H9 (cell line): ENCODE data around the gene CREB3L4. TPM values are rescaled to one million over a fixed set of nuclear protein-coding genes. Genes with fewer than 3 reads are reported as not detected.

Source experiments
- DNase-seq: peaks from one replicate; pipeline ENCODE4 v3.0.0-alpha.2; 2017
- H2AFZ ChIP-seq: one replicate; pipeline ENCODE4 v1.6.1; 2013; ENCODE audit warnings: mild to moderate bottlenecking, low read length, control low read depth, moderate library complexity
- H2AK5ac ChIP-seq: 2 replicates; pipeline ENCODE4 v1.6.1; 2013; ENCODE audit warnings: low read length, control low read depth, mixed read lengths; ENCODE audit not compliant: insufficient read length
- H2BK120ac ChIP-seq: one replicate; pipeline ENCODE4 v1.6.1; 2013; ENCODE audit warnings: low read depth, mild to moderate bottlenecking, low read length, control low read depth, inconsistent platforms; ENCODE audit not compliant: poor library complexity, severe bottlenecking
- H2BK12ac ChIP-seq: 2 replicates; pipeline ENCODE4 v1.6.1; 2013; ENCODE audit warnings: low read length, control low read depth, mixed read lengths, low read depth; ENCODE audit not compliant: insufficient read length
- H2BK15ac ChIP-seq: 2 replicates; pipeline ENCODE4 v1.6.1; 2013; ENCODE audit warnings: low read depth, low read length, control low read depth
- H2BK20ac ChIP-seq: one replicate; pipeline ENCODE4 v1.6.1; 2013; ENCODE audit warnings: low read depth, mild to moderate bottlenecking, low read length, control low read depth, inconsistent platforms; ENCODE audit not compliant: poor library complexity, severe bottlenecking
- H2BK5ac ChIP-seq: 2 replicates; pipeline ENCODE4 v1.6.1; 2013; ENCODE audit warnings: low read length, control low read depth, mixed read lengths; ENCODE audit not compliant: insufficient read length
- H3K14ac ChIP-seq: 2 replicates; pipeline ENCODE4 v1.6.1; 2013; ENCODE audit warnings: low read length, control low read depth; ENCODE audit not compliant: insufficient read depth
- H3K18ac ChIP-seq: 2 replicates; pipeline ENCODE4 v1.6.1; 2013; ENCODE audit warnings: low read depth, mild to moderate bottlenecking, mixed read lengths, low read length, control low read depth; ENCODE audit not compliant: insufficient read length
- H3K23ac ChIP-seq: 2 replicates; pipeline ENCODE4 v1.6.1; 2013; ENCODE audit warnings: low read length, control low read depth, mixed read lengths, low read depth; ENCODE audit not compliant: insufficient read length
- H3K23me2 ChIP-seq: 2 replicates; pipeline ENCODE4 v1.6.1; 2013; ENCODE audit warnings: low read depth, mild to moderate bottlenecking, mixed read lengths, low read length, control low read depth; ENCODE audit not compliant: insufficient read length, poor library complexity, severe bottlenecking
- H3K27ac ChIP-seq: 2 replicates; pipeline ENCODE4 v1.5.1; 2013; ENCODE audit warnings: low read length, control low read depth, mixed read lengths, low read depth; ENCODE audit not compliant: insufficient read length
- H3K27me3 ChIP-seq: 2 replicates; pipeline ENCODE4 v1.6.1; 2013; ENCODE audit warnings: low read length, control low read depth, inconsistent platforms; ENCODE audit not compliant: insufficient read depth
- H3K4ac ChIP-seq: 2 replicates; pipeline ENCODE4 v1.6.1; 2013; ENCODE audit warnings: low read depth, mild to moderate bottlenecking, control low read depth, inconsistent platforms, low read length, moderate library complexity
- H3K4me1 ChIP-seq: 2 replicates; pipeline ENCODE4 v1.6.1; 2013; ENCODE audit warnings: low read length, control low read depth, inconsistent platforms; ENCODE audit not compliant: insufficient read depth
- H3K4me2 ChIP-seq: 2 replicates; pipeline ENCODE4 v1.6.1; 2013; ENCODE audit warnings: low read length, control low read depth, mixed read lengths; ENCODE audit not compliant: insufficient read length, insufficient read depth
- H3K56ac ChIP-seq: 2 replicates; pipeline ENCODE4 v1.6.1; 2013; ENCODE audit warnings: low read depth, mild to moderate bottlenecking, mixed read lengths, low read length, control low read depth; ENCODE audit not compliant: insufficient read length
- H3K79me1 ChIP-seq: 2 replicates; pipeline ENCODE4 v1.6.1; 2013; ENCODE audit warnings: low read depth, mild to moderate bottlenecking, moderate library complexity, low read length, control low read depth, inconsistent platforms; ENCODE audit not compliant: insufficient read depth, poor library complexity, severe bottlenecking
- H3K79me2 ChIP-seq: 2 replicates; pipeline ENCODE4 v1.6.1; 2013; ENCODE audit warnings: low read length, control low read depth, inconsistent platforms; ENCODE audit not compliant: insufficient read depth
- H3K9ac ChIP-seq: 2 replicates; pipeline ENCODE4 v1.6.1; 2013; ENCODE audit warnings: low read length, control low read depth, mixed read lengths; ENCODE audit not compliant: insufficient read length; ENCODE audit errors: extremely low read depth
- H3K9me3 ChIP-seq: one replicate; pipeline ENCODE4 v1.6.1; 2013; ENCODE audit warnings: low read depth, low read length, inconsistent platforms; ENCODE audit not compliant: control insufficient read depth
- H3T11ph ChIP-seq: one replicate; pipeline ENCODE4 v1.6.1; 2013; ENCODE audit warnings: mild to moderate bottlenecking, low read length, control low read depth, inconsistent platforms
- H4K20me1 ChIP-seq: one replicate; pipeline ENCODE4 v1.6.1; 2013; ENCODE audit not compliant: control insufficient read depth, insufficient read length, insufficient read depth
- H4K5ac ChIP-seq: 2 replicates; pipeline ENCODE4 v1.6.1; 2013; ENCODE audit warnings: low read depth, mild to moderate bottlenecking, mixed read lengths, low read length, control low read depth; ENCODE audit not compliant: insufficient read length
- H4K8ac ChIP-seq: replicated peaks from 2 replicates; pipeline ENCODE4 v1.6.1; 2013; ENCODE audit warnings: low read length, control low read depth, mixed read lengths, low read depth; ENCODE audit not compliant: insufficient read length
- H4K91ac ChIP-seq: 2 replicates; pipeline ENCODE4 v1.6.1; 2013; ENCODE audit warnings: low read depth, mild to moderate bottlenecking, moderate library complexity, mixed read lengths, low read length, control low read depth; ENCODE audit not compliant: insufficient read length
- H3K27ac Mint-ChIP-seq, 3 experiments: 2 replicates in 2 of 3; 3 replicates in 1 of 3; pipeline ENCODE4 v1.8.0; 2020 to 2021; ENCODE audit warnings: mixed read lengths in 3 of 3, mild to moderate bottlenecking in 1 of 3, moderate library complexity in 1 of 3
- H3K27me3 Mint-ChIP-seq: 2 replicates; pipeline ENCODE4 v1.8.0; 2021; ENCODE audit warnings: low read depth, mild to moderate bottlenecking, moderate library complexity, mixed read lengths
- H3K36me3 Mint-ChIP-seq, 3 experiments: 2 replicates in 2 of 3; 3 replicates in 1 of 3; pipeline ENCODE4 v1.8.0; 2020 to 2021; ENCODE audit warnings: low read depth in 3 of 3, mixed read lengths in 3 of 3; ENCODE audit not compliant: insufficient read depth in 1 of 3
- H3K4me1 Mint-ChIP-seq, 2 experiments: 2 replicates each; pipeline ENCODE4 v1.8.0; 2020; ENCODE audit warnings: mixed read lengths in 2 of 2
- H3K4me3 Mint-ChIP-seq, 2 experiments: 2 replicates in 1 of 2; 3 replicates in 1 of 2; pipeline ENCODE4 v1.8.0; 2020 to 2021; ENCODE audit warnings: mild to moderate bottlenecking in 2 of 2, mixed read lengths in 2 of 2, moderate library complexity in 1 of 2
- H3K9me3 Mint-ChIP-seq, 2 experiments: 2 replicates in 1 of 2; 3 replicates in 1 of 2; pipeline ENCODE4 v1.8.0; 2020; ENCODE audit warnings: mild to moderate bottlenecking in 2 of 2, mixed read lengths in 2 of 2, moderate library complexity in 1 of 2
- CTCF ChIP-seq: fragments of 200-600 bp; sonication (generic); conservative IDR thresholded peaks from 3 replicates; pipeline ENCODE4 v1.8.0; 2021; ENCODE audit warnings: antibody characterized with exemption, mild to moderate bottlenecking
- WGBS: extraction: QIAGEN DNeasy Blood & Tissue Kit; methylation state at CpG from one replicate; pipeline ENCODE4 v1.1.7; 2013; ENCODE audit warnings: missing lambda C conversion rate, low lambda C conversion rate, mixed read lengths; ENCODE audit not compliant: insufficient read length; ENCODE audit errors: extremely low coverage; 5-methylcytosine and 5-hydroxymethylcytosine counted together
- total RNA-seq: library from RNA; stranded (reverse); gene quantifications from 2 replicates; pipeline ENCODE4 v1.2.1, GENCODE V29; 2021

CREB3L4 gene
- total RNA-seq, 1 experiment from 2014 or later, result 27.6 TPM

GRCh38 chr1:153953859-153954365 lies 13.8 kb upstream of the CREB3L4 start:
- Mint-ChIP-seq H3K27me3 (no peaks in the 10 kb centered on the region), H3K4me1 (peaks cover 15% of the 10 kb centered on the region in 2 experiments), H3K36me3 (peaks cover 20 to 48% (median 30%) of the 10 kb centered on the region in 3 experiments; a peak in 6 of 7 replicates), H3K27ac (peak overlapping the region in 2 of 3 experiments; percentile 9 to 50; a peak in 4 of 7 replicates), H3K4me3 (no peak overlapping the region; a peak in 1 of 5 replicates), H3K9me3 (no peaks in the 10 kb centered on the region)
- H3K9ac ChIP-seq, result no peak overlapping the region
- no peak overlapping the region for H2AK5ac ChIP-seq
- TF ChIP-seq CTCF, result no peak
- H3T11ph ChIP-seq, result no peak overlapping the region
- peaks cover 13% of the 10 kb centered on the region for H3K79me1 ChIP-seq
- no peak overlapping the region for H2BK15ac ChIP-seq
- no peak overlapping the region for H2BK20ac ChIP-seq
- H4K8ac ChIP-seq, result no peak overlapping the region
- H3K27ac ChIP-seq, result no peak overlapping the region
- peaks cover 2% of the 10 kb centered on the region for H4K20me1 ChIP-seq
- H3K79me2 ChIP-seq, result peaks cover 28% of the 10 kb centered on the region
- H4K91ac ChIP-seq, result no peak overlapping the region
- no peak overlapping the region for H2BK12ac ChIP-seq
- H3K4me2 ChIP-seq, result no peak overlapping the region
- no peak for DNase-seq
- no peak overlapping the region for H2BK120ac ChIP-seq
- H3K23ac ChIP-seq, result no peak overlapping the region
- H3K4me1 ChIP-seq, result no peaks in the 10 kb centered on the region
- no CpG with 5 or more reads among the region's 4 CpGs for WGBS
- H3K23me2 ChIP-seq, result peaks cover 6% of the 10 kb centered on the region
- H3K18ac ChIP-seq, result no peak overlapping the region
- H3K4ac ChIP-seq, result no peak overlapping the region
- no peaks in the 10 kb centered on the region for H3K27me3 ChIP-seq
- H3K14ac ChIP-seq, result no peak overlapping the region
- no peak overlapping the region for H4K5ac ChIP-seq
- no peaks in the 10 kb centered on the region for H3K9me3 ChIP-seq
- no peak overlapping the region for H3K56ac ChIP-seq
- H2BK5ac ChIP-seq, result no peak overlapping the region
- no peak overlapping the region for H2AFZ ChIP-seq
